GM12891 (cell line): ENCODE results near the gene GPATCH8.

Experiments
- POLR2A ChIP-seq: IDR thresholded peaks from 2 replicates; pipeline ENCODE4 v1.6.1; 2011; ENCODE audit warnings: low read depth, low read length, control low read depth
- POLR2AphosphoS5 ChIP-seq: IDR thresholded peaks from 2 replicates; pipeline ENCODE4 v1.6.1; 2011; ENCODE audit warnings: low read depth, low read length, control low read depth
- TAF1 ChIP-seq: IDR thresholded peaks from 2 replicates; pipeline ENCODE4 v1.6.1; 2011; ENCODE audit warnings: low read depth, low read length, control low read depth

- TF ChIP-seq TAF1 (no peak), POLR2A (no peak), POLR2AphosphoS5 (no peak)
Measured at GRCh38 chr17:44384823-44385286, 118.4 kb downstream of the GPATCH8 start.
